Activated CD4-positive, alpha-beta T cell treated with anti-CD3 and anti-CD28 coated beads, Interleukin-2, amount 10 ng/mL, durations not matched to agents 24 days and 14 days (primary cell): Measurements from ENCODE around the gene GOLGA6C. TPM values are rescaled to one million over a fixed set of nuclear protein-coding genes. Genes with fewer than 3 reads are reported as not detected.
A peak's percentile ranks its signal among the peaks of the same experiment; 100 is the strongest.
"Not testable (repeated sequence)": the region's sequence is repeated elsewhere in the genome, so short reads cannot be mapped to it uniquely, and the experiment has no call there.

Experiments
- DNase-seq: peaks from one replicate; pipeline ENCODE4 v3.0.0; 2022
- H3K27ac Mint-ChIP-seq: one replicate; pipeline ENCODE4 v1.8.0; 2022; ENCODE audit warnings: mild to moderate bottlenecking, mixed read lengths
- H3K27me3 Mint-ChIP-seq: one replicate; pipeline ENCODE4 v1.8.0; 2022; ENCODE audit warnings: mixed read lengths
- H3K36me3 Mint-ChIP-seq: one replicate; pipeline ENCODE4 v1.8.0; 2022; ENCODE audit warnings: low read depth, mild to moderate bottlenecking, mixed read lengths
- H3K4me1 Mint-ChIP-seq: one replicate; pipeline ENCODE4 v1.8.0; 2021; ENCODE audit warnings: mixed read lengths
- H3K4me3 Mint-ChIP-seq: one replicate; pipeline ENCODE4 v1.8.0; 2022; ENCODE audit warnings: mild to moderate bottlenecking, moderate library complexity, mixed read lengths
- H3K9me3 Mint-ChIP-seq: one replicate; pipeline ENCODE4 v1.8.0; 2021; ENCODE audit warnings: mixed read lengths
- intact Hi-C: fragments of 100-400 bp; cut with micrococcal nuclease; formaldehyde crosslinking; loops from one replicate; pipeline ENCODE4 v1.15.1; 2023
- total RNA-seq: library from RNA; stranded (reverse); gene quantifications from 2 replicates; pipeline ENCODE4 v1.2.3, GENCODE V29; 2022

Gene GOLGA6C
- total RNA-seq, 1 donor from 2014 or later: not detected

- Mint-ChIP-seq H3K4me3 (no peak overlapping the region), H3K36me3 (no peaks in the 10 kb centered on the region), H3K27me3 (peaks cover 9% of the 10 kb centered on the region), H3K4me1 (no peaks in the 10 kb centered on the region), H3K27ac (no peak overlapping the region), H3K9me3 (no peaks in the 10 kb centered on the region)
- DNase-seq: no peak
- intact Hi-C loops: no loop called here
These were observed 25.2 kb upstream of the GOLGA6C start for GRCh38 chr15:75232826-75233503.

GRCh38 chr15:75233504-75234190, 24.5 kb upstream of the GOLGA6C start:
- intact Hi-C loops: no loop called here
- no peaks in the 10 kb centered on the region for H3K9me3 Mint-ChIP-seq

GRCh38 chr15:75234191-75234810, 23.8 kb upstream of the GOLGA6C start:
- H3K9me3 Mint-ChIP-seq: no peaks in the 10 kb centered on the region
- no peaks in the 10 kb centered on the region for H3K36me3 Mint-ChIP-seq
- intact Hi-C loops: no loop called here
- no peak for DNase-seq
- no peaks in the 10 kb centered on the region for H3K4me1 Mint-ChIP-seq
- no peak overlapping the region for H3K27ac Mint-ChIP-seq
- no peak overlapping the region for H3K4me3 Mint-ChIP-seq
- peaks cover 16% of the 10 kb centered on the region for H3K27me3 Mint-ChIP-seq

More at GRCh38 chr15:75233504-75234190, 24.5 kb upstream of the GOLGA6C start:
- Mint-ChIP-seq H3K27ac (no peak overlapping the region), H3K36me3 (no peaks in the 10 kb centered on the region), H3K4me3 (no peak overlapping the region), H3K27me3 (peaks cover 12% of the 10 kb centered on the region), H3K4me1 (no peaks in the 10 kb centered on the region)
- DNase-seq: no peak

- Mint-ChIP-seq H3K4me1 (peaks cover 3% of the 10 kb centered on the region), H3K27me3 (peaks cover 21% of the 10 kb centered on the region), H3K36me3 (no peaks in the 10 kb centered on the region), H3K9me3 (no peaks in the 10 kb centered on the region), H3K4me3 (no peak overlapping the region), H3K27ac (no peak overlapping the region)
- DNase-seq: no peak
- intact Hi-C loops: no loop called here
These were observed 23.0 kb upstream of the GOLGA6C start for GRCh38 chr15:75235051-75235673.

- H3K27ac Mint-ChIP-seq: no peak overlapping the region
- peaks cover 3% of the 10 kb centered on the region for H3K4me1 Mint-ChIP-seq
- peak; percentile 51 for DNase-seq
- H3K36me3 Mint-ChIP-seq: no peaks in the 10 kb centered on the region
- H3K9me3 Mint-ChIP-seq: no peaks in the 10 kb centered on the region
- H3K27me3 Mint-ChIP-seq: peaks cover 23% of the 10 kb centered on the region
- H3K4me3 Mint-ChIP-seq: no peak overlapping the region
- intact Hi-C loops: no loop called here
These were observed 22.1 kb upstream of the GOLGA6C start for GRCh38 chr15:75235760-75236729.

GRCh38 chr15:75237316-75237982, 20.7 kb upstream of the GOLGA6C start:
- Mint-ChIP-seq H3K27me3 (peaks cover 16% of the 10 kb centered on the region), H3K27ac (no peak overlapping the region), H3K4me1 (peaks cover 3% of the 10 kb centered on the region), H3K9me3 (no peaks in the 10 kb centered on the region), H3K36me3 (no peaks in the 10 kb centered on the region), H3K4me3 (no peak overlapping the region)
- no peak for DNase-seq
- intact Hi-C loops: no loop called here

- H3K4me3 Mint-ChIP-seq: no peak overlapping the region
- H3K27ac Mint-ChIP-seq: no peak overlapping the region
- intact Hi-C loops: no loop called here
- peaks cover 14% of the 10 kb centered on the region for H3K27me3 Mint-ChIP-seq
- H3K36me3 Mint-ChIP-seq: no peaks in the 10 kb centered on the region
- H3K4me1 Mint-ChIP-seq: peaks cover 3% of the 10 kb centered on the region
- no peaks in the 10 kb centered on the region for H3K9me3 Mint-ChIP-seq
- no peak for DNase-seq
These were observed 20.0 kb upstream of the GOLGA6C start for GRCh38 chr15:75238150-75238549.

GRCh38 chr15:75245741-75246140, 12.4 kb upstream of the GOLGA6C start:
- H3K27ac Mint-ChIP-seq, intact Hi-C loops, H3K4me1 Mint-ChIP-seq, DNase-seq, H3K36me3 Mint-ChIP-seq, H3K4me3 Mint-ChIP-seq, H3K9me3 Mint-ChIP-seq: not testable (repeated sequence)
- peaks cover 17% of the 10 kb centered on the region for H3K27me3 Mint-ChIP-seq

- not testable (repeated sequence) for H3K4me1 Mint-ChIP-seq, H3K4me3 Mint-ChIP-seq
These were observed 9.1 kb upstream of the GOLGA6C start for GRCh38 chr15:75248991-75249390.

GRCh38 chr15:75249726-75250125, 8.4 kb upstream of the GOLGA6C start:
- Mint-ChIP-seq H3K27ac (no peak overlapping the region), H3K9me3 (no peaks in the 10 kb centered on the region), H3K36me3 (no peaks in the 10 kb centered on the region), H3K27me3 (peaks cover 27% of the 10 kb centered on the region), H3K4me1 (no peaks in the 10 kb centered on the region), H3K4me3 (no peak overlapping the region)
- no peak for DNase-seq
- intact Hi-C loops: no loop called here

More at GRCh38 chr15:75248991-75249390, 9.1 kb upstream of the GOLGA6C start:
- DNase-seq, H3K27ac Mint-ChIP-seq, intact Hi-C loops, H3K9me3 Mint-ChIP-seq, H3K36me3 Mint-ChIP-seq: not testable (repeated sequence)
- peaks cover 27% of the 10 kb centered on the region for H3K27me3 Mint-ChIP-seq

- DNase-seq, H3K9me3 Mint-ChIP-seq, intact Hi-C loops, H3K4me3 Mint-ChIP-seq, H3K36me3 Mint-ChIP-seq, H3K27ac Mint-ChIP-seq, H3K4me1 Mint-ChIP-seq: not testable (repeated sequence)
- H3K27me3 Mint-ChIP-seq: peaks cover 25% of the 10 kb centered on the region
These were observed 6.8 kb upstream of the GOLGA6C start for GRCh38 chr15:75251343-75251742.

- H3K4me3 Mint-ChIP-seq, H3K9me3 Mint-ChIP-seq, H3K4me1 Mint-ChIP-seq, H3K27ac Mint-ChIP-seq, DNase-seq, intact Hi-C loops, H3K36me3 Mint-ChIP-seq: not testable (repeated sequence)
- H3K27me3 Mint-ChIP-seq: peaks cover 25% of the 10 kb centered on the region
These were observed 5.8 kb upstream of the GOLGA6C start for GRCh38 chr15:75252285-75252684.
